HG03558 (cell line): Measurements from ENCODE around the gene FBXO47.
"Not testable (repeated sequence)": the region's sequence is repeated elsewhere in the genome, so short reads cannot be mapped to it uniquely, and the experiment has no call there.

Experiments
- ATAC-seq: cut with Tn5 transposase; IDR thresholded peaks from one replicate; pipeline ENCODE4 v1.9.1; 2021; ENCODE audit warnings: moderate number of reproducible peaks; ENCODE audit not compliant: unreplicated experiment; ENCODE audit errors: extremely low read depth

The FBXO47 gene

DNA sequence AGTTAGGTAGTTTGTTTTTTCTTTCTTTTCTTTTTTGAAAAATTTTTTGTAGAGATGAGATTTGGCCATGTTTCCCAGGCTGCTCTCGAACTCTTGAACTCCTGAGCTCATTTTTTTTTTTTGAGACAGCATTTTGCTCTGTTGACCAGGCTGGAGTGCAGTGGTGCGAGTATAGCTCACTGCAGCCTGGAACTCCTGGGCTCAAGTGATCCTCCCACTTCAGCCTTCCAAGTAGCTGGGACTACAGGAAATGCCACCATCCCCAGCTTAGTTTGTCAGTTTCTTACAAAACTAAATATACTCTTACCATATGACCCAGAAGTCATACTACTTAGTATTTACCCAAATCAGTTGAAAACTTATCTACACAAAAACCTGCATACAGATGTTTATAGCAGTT, 14.4 kb upstream of the FBXO47 start:
- ATAC-seq, result no peak

DNA sequence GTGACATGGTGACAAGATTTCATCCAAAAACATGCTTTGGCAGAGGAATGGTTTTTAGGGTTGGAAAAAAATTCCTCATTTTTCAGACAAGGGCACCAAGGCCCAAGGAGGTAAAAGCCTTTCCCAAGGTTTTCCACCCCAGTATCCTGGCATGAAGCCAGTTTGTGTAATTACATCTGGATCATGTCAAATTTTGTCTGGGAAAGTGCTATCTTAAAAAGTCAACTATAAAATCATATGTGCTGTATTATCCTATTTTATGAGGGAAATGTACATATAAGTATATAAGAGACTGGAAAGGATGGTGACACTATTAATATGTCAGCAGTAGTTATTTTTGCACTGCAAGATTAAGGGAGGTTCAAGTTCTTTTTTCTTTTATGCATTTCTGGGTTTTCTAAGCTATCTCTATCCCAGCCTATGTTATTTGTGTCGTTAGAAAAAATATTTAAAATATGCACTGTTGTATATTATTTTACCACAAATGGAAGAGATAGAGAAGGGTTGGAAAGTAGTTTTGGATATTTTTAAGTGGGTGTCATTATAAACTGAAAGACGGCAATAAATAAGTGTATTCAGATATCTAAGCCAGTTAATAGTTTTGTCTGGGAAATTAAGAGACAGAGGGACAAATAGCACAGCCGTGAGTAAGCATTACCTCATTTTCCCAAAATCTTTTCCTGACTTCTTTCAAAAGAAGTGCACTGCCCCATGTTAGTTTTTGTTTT, 13.5 kb upstream of the FBXO47 start:
- no peak for ATAC-seq

DNA sequence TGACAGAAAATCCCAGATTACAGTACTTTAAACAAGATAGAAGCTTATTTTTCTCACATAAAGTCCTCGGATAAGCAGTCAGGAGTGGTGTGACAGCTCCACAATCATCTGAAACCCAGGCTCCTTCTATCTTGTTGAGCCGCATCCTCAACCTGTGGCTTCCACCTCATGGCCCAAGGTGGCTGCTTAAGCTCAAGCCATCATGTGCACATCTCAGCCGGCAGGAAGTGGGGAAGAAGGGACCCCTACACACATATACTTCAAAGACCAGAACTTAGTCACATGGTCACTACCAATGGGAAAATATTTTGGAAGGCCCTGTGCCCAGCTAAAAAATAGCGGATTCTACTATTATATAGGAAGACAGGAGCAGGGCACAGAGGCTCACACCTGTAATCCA, 11.0 kb upstream of the FBXO47 start:
- no peak for ATAC-seq

DNA sequence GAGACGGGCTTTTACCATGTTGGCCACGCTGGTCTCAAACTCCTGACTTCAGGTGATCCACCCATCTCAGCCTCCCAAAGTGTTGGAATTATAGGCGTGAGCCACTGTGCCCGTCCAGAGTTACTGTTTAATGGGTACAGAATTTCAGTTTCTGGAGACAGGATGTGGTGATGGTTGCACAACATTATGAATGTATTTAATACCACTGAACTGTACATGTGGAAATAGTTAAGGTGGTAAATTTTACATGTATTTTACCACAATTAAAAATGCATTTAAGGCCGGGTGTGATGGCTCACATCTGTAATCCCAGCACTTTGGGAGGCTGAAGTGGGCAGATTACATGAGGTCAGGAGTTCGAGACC, 9.0 kb upstream of the FBXO47 start:
- ATAC-seq, result not testable (repeated sequence)

DNA sequence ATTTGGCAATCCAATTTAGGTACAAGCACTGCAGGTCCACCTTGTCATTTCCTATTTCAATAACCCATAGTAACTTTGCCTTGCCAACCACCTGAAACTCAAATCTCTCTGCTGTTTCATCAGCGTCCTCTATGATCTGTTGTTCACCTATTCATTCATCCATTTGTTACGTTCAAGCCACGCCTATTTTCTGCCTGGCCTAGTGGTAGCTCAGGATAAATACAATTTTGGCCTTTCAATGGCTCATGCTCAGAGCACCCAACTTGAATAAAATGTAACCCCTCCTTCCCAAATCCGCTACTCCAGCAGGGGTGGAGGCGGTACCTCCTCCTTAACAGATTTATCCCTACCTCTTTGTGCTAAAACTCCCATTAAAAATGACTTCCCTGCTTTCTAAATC, 3.6 kb upstream of the FBXO47 start:
- no peak for ATAC-seq

DNA sequence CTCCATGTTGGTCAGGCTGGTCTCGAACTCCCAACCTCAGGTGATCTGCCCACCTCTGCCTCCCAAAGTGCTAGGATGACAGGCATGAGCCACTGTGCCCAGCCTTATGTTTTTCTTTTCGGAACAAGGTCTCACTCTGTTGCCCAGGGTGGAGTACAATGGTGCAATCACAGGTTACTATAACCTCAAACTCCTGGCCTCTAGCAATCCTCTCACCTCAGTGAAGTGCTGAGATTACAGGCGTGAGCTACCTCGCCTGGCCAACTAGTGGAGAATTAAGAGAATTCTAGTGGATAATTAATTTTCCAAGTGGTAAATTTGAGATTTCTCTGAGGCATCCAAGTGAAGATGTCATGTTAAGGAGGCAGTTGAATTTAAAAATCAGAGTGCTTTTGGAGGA, 2.9 kb upstream of the FBXO47 start:
- no peak for ATAC-seq

DNA sequence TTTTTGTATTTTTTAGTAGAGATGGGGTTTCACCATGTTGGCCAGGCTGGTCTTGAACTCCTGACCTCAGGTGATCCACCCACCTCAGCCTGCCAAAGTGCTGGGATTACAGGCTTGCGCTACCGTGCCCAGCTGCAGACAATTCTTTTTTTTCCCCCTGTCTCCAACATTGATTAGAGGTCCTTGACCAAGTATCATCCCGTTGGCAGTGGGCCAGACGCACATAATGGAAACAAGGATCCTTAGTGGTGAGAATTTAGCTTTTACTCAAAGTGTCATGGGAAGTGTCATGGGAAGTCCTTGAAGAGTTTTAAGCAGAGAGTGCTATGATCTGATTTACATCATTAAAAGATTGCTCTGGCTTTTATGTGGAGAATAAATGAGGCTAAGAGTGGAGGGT, 2.1 kb upstream of the FBXO47 start:
- no peak for ATAC-seq

DNA sequence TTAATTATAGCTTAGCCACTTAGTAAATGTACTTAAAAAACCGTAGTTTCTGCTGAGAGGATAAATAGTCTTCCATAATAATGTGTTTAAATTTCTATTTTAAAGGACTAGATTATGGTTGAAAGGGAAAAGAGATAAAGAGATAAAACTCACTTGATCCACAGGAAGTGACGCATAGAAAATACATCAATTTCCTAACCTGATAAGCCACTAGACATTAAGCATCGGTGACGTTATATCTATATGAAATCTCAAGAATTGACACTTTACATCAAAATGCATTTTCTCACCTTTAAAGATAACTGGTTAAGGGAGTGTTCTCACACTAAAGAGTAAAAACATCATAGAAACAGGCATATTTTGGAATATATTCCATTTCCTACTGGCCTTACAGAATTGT, 5.8 kb downstream of the FBXO47 start:
- ATAC-seq, result no peak

DNA sequence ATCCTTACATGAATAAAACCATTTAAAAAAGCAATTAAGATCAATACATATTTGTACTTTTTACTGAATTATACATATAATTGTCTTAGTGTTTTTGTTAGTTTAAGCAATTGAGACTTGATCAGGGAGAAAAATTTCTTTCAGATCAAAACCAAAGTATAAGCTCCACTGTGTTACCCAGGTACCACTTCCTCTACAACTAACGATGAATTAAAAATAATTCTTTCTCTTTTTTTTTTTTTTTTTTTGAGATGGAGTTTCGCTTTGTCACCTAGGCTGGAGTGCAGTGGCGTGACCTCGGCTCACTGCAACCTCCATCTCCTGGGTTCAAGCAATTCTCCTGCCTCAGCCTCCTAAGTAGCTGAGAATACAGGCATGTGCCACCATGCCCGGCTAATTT, 6.8 kb downstream of the FBXO47 start:
- ATAC-seq, result no peak

DNA sequence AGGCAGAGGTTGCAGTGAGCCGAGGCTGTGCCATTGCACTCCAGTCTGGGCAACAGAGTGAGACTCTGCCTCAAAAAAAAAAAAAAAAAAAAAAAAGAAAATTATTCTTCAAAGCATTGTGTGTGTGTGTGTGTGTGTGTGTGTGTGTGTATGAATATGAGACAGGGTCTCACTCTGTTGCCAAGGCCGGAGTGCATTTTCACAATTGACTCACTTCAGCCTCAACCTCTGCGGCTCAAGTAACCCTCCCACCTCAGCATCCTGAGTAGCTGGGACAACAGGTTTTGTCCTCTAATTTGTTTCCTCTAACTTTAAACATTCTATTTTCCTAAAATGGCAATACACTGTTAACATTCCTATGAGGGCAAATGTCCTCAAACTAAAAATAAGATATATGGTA, 7.7 kb downstream of the FBXO47 start:
- ATAC-seq, result no peak

DNA sequence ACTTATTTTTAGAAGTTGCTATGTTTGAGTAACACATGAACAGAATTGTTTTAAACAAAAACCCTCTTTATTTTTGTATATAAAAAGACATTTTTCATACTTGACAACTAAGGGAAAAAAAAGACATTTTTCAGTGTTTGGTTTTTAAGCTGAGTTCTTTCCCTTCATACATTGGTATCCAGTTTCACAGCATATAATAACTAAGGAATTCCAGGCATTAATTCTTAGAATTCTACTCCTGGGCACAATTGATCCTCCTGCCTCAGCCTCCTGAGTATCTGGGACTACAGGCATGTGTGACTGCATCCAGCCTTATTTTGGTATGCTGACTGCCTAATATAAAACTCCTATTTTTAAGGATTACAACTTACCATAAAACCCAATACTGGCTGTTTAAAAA, 8.4 kb downstream of the FBXO47 start:
- no peak for ATAC-seq

DNA sequence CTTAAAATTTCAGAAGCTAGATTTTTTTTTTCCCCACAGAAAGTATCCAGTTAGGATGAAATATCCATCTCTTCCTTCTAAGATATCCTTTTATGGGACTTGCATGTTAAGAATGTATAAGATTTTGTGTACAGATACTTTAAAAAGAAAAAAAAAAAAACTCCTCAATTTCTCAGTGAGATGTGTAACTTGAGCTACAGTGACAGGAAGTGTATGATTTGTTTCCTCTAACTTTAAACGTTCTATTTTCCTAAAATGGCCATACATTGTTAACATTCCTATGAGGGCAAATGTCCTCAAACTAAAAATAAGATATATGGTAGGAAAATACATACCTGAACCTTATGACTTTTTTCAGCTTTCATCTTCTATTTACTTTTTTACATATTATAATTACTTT, 8.9 kb downstream of the FBXO47 start:
- ATAC-seq, result no peak

DNA sequence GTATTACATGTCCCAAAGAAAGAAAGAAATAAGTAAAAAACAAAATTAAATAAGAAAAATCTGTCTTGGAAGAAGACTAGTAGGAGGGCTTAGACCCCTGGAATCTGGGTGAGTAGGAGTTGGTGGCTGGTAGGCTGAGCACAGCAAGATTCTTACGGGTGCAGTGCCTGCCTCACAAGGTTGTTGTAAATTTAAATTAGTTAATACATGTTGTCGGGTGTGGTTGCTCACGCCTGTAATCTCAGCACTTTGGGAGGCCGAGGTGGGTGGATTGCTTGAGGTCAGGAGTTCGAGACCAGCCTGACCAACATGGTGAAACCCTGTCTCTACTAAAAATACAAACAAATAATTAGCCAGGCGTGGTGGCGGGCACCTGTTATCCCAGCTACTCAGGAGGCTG, 13.4 kb downstream of the FBXO47 start:
- not testable (repeated sequence) for ATAC-seq

DNA sequence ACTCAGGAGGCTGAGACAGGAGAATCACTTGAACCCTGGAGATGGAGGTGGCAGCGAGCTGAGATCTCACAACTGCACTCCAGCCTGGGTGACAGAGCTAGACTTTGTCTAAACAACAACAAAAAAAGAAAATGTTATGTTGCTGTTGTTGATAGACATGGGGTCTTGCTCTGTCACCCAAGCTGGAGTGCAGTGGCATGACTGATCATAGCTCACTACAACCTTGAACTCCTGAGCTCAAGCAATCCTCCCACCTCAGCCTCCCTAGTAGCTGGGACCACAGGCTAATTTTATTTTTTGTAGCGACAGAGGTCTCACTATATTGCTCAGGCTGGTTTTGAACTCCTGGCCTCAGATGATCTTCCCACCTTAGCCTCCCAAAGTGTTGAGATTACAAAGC, 20.0 kb downstream of the FBXO47 start:
- ATAC-seq, result no peak

DNA sequence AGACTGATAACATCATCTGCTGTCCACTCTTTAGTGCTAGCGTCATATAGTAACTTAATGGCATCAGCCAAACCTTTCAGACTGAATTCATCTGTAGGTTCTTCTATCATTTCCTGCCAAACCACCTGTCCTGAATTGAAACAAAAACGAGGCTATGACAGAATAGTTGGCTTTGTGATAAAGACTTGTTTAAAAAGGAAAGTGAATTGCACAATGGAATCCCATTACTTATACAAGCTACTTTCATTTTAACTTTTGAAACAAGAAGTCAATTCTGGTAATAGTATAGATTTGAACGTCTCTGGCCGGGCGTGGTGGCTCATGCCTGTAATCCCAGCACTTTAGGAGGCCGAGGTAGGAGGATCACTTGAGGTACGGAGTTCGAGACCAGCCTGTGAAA, 23.6 kb downstream of the FBXO47 start:
- no peak for ATAC-seq

DNA sequence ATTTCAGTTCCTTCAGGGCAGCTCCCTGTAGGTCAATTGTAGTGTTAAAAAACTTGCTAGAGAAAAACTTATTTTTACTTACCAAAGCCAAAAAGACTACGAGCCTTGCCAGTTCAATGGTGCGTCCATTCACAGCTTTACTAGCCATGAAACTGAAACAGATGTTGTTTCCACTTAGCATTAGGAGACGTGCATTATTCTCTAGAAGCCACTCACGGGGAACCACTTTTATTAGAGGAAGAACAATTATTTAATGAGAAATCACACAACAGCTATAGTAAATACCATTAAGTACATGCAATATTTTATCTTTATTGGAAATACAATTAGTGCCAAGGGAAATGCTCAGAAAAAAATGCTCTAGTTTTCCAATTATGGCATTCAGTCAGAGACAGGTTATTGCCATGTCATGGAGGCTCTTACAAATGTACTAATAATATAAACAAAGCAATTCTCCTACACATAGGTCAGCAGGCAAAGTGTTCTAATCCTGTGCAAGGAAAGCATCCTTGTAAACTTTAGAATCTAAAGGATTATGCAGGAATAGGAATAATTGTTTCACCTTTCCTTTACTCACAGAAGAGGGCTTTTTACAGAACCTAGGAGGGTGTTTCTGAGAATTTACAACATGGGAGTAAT, 24.4 kb downstream of the FBXO47 start:
- no peak for ATAC-seq

DNA sequence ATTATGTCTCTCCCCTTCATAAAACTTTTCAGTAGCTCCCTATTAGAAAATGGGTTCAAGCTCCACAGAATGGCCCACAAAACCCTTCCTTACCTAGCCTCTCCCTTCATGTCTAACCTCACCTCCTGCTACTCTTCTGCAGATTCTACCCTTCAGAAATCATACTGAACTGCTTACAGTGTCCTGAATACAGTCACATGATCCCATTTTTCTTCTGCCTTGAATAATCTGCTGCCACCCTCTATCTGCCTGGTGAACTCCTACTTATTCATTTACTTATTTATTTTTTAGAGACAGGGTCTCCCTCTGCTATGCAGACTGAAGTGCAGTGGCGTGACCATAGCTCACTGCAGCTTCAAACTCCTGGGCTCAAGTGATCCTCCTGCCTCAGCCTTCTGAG, 26.8 kb downstream of the FBXO47 start:
- ATAC-seq, result no peak

DNA sequence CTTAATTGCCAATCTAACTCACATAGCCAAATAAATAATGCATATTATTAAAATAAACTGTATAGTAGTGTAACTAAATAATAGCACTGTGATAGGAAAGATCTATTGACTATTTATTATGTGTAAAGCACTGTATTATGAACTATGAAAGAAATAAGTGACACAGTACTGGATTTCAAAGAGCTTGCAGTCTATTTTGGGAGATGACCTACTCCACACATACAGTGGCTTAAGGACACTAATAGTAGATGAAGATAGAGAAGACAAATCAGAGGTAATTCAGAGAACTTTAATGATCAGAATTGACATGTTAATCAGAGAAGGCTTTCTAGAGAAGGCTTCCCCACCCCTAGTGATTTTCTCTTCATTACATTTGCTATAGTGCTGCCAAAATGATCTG, 27.2 kb downstream of the FBXO47 start:
- no peak for ATAC-seq

DNA sequence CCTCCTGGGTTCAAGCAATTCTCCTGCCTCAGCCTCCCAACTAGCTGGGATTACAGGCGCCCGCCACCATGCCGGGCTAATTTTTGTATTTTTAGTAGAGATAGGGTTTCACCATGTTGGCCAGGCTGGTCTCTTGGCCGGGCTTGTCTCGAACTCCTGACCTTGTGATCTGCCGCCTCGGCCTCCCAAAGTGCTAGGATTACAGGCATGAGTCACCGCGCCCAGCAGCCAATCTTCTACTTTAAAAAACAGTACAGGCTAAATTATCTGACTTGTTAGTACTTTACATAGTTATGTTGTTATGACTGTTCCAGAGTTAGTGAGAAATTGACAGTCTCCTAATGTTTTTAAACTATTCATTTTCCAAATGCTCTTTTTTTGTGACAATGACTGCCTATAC, 33.2 kb downstream of the FBXO47 start:
- not testable (repeated sequence) for ATAC-seq

DNA sequence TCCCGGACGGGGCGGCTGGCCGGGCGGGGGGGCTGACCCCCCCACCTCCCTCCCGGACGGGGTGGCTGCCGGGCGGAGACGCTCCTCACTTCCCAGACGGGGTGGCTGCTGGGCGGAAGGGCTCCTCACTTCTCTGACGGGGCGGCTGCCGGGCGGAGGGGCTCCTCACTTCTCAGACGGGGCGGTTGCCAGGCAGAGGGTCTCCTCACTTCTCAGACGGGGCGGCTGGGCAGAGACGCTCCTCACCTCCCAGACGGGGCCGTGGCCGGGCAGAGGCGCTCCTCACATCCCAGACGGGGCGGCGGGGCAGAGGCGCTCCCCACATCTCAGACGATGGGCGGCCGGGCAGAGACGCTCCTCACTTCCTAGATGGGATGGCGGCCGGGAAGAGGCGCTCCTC, 36.4 kb downstream of the FBXO47 start:
- not testable (repeated sequence) for ATAC-seq

DNA sequence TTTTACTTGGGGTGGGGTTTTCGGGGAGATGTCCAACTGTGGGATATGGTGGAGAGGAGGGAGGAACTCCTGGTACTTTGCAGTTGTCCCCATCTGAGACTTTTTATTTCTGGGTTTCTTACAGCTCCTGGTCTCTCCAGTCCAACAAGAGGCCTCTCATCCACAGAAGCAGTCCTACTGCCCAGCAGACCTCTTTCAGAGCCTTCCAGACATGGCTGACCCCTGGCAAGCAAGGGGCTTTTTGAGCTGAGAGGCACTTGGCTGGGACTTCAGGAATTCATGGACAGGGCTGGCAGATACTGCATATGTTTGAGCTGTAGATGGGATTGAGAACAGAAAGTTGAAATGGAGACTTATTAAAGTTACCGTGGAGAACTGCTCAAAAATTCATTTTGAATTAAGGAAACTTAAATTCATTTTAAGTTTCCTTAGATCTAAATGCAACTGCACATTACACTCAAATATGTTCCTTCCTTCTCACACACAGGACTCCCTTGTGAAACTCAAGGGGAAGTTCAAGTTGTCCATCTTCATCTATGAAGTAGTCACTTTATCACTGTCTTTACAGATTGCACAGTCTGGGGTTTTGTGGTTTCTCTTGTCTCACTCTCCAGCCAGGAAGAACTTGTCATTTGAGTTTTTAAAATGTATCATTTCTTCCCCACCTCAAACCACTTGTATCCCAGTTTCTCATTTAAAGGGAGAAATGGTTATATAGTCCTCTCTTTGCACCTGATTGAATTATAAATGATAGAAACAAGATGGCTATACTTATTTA, 40.7 kb downstream of the FBXO47 start:
- ATAC-seq, result no peak
